ENCODE measurements around the gene ZNF536.

The ZNF536 gene

DNA sequence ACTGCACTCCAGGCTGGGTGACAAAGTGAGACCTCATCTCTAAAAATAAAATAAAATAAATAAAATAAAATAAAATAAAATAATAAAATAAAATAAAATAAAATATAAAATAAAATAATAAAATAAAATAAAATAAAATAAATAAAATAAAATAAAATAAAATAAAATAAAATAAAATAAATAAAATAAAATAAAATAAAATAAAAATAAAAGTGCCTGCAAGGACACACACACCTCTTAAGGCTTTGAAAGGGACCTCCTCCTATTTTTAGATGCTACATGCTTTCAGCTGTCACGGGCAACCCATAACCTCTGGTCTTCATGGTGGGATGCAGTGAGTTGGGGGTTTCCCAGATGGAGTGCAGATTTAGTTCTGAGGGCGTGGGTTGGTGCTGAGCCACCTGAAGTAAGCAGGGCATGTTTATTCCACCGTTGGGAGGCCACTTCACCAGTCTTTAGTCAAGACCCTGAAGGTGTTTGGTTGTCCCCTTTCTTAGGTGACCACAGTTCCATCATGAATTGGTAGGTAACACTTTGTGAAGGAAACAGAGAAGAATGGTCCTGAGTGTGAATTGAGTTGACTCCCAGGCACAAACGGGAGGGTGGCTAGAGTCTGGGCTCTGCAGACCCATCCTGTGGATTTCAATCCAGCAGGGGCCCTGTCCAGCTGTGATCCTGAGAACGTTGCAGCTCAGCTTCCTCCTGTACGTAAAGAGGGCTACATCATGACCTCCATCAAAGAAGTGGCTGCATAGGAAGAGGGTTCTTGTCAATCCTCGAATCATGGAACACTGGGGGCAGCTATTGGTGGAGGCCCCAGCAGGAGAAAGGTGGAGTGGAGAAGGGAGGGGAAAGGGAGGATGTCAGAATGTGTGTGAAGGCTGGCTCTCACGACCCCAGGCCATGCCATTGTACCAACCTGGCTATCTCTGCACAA lies 234.2 kb downstream of the ZNF536 start:
- DNase-seq (ENCODE audit: low read depth in 2 of 2) = no peak

Data from stimulated activated CD4-positive, alpha-beta T cell treated with anti-CD3 and anti-CD28 coated beads, Interleukin-1b, Interleukin-23, amount 100 ng/mL, for 4 hours (primary cell).